ENCODE data around the gene RAB24. TPM values are rescaled to one million over a fixed set of nuclear protein-coding genes. Genes with fewer than 3 reads are reported as not detected.

The RAB24 gene
- total RNA-seq, 4 donors from 2014 or later: 52.2 to 98.5 (median 73.7) TPM

DNA sequence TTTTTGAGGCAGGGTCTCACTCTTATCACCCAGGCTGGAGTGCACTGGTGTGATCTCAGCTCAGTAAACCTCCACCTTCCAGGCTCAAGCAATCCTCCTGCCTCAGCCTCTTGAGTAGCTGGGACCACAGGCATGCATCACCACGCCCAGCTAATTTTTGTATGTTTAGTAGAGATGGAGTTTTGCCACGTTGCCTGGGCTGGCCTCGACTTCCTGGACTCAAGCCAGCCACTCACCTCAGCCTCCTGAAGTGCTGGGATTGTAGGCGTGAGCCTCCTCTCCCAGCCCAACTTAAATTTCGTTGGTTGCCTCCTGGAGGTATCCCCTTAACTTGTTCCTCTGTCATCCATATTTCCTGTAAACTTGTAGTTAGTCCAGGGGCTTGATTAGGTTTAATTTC is 47.2 kb downstream of the RAB24 start:
- intact Hi-C loops (cut with DNase I; ENCODE audit: low total_unique reads): no loop called here
- no peak for DNase-seq (ENCODE audit: low spot score in 2 of 2)
- 44 to 47% methylated on average over 5 of the region's 5 CpGs for WGBS, 2 donors
- H3K4me3 ChIP-seq (ENCODE audit: low read depth, poor library complexity, severe bottlenecking): no peak overlapping the region
- no peak for TF ChIP-seq POLR2A (IDR thresholded peaks at IDR 0.05)
- TF ChIP-seq, protein P1, sequence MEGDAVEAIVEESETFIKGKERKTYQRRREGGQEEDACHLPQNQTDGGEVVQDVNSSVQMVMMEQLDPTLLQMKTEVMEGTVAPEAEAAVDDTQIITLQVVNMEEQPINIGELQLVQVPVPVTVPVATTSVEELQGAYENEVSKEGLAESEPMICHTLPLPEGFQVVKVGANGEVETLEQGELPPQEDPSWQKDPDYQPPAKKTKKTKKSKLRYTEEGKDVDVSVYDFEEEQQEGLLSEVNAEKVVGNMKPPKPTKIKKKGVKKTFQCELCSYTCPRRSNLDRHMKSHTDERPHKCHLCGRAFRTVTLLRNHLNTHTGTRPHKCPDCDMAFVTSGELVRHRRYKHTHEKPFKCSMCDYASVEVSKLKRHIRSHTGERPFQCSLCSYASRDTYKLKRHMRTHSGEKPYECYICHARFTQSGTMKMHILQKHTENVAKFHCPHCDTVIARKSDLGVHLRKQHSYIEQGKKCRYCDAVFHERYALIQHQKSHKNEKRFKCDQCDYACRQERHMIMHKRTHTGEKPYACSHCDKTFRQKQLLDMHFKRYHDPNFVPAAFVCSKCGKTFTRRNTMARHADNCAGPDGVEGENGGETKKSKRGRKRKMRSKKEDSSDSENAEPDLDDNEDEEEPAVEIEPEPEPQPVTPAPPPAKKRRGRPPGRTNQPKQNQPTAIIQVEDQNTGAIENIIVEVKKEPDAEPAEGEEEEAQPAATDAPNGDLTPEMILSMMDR (IDR thresholded peaks at IDR 0.05): no peak

DNA sequence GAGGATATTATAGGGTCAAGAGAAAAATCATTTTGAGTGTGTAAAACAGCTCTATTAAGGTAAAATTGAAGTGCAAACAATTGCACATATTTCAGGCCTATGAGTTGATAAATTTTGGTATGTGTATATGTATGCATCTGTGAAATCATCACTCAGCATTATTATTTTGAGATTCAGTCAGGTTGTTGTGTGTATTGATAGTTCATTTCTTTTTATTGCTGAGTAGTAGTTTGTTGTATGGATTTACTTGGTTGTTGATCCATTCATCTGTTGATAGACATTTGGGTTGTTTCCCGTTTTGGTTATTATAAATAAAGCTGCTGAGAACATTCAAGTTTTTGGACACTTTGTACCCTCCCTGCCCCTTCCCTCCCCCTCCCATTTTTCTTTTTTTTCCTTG is 50.3 kb downstream of the RAB24 start:
- WGBS, 2 donors: 83 to 85% methylated on average over 1 of the region's 1 CpG
- H3K4me3 ChIP-seq (ENCODE audit: low read depth, poor library complexity, severe bottlenecking): no peak overlapping the region
- intact Hi-C loops (cut with DNase I; ENCODE audit: low total_unique reads): no loop called here

More for the DNA sequence above, 50.3 kb downstream of the RAB24 start:
- TF ChIP-seq, protein P1 (IDR thresholded peaks at IDR 0.05): no peak
- no peak for TF ChIP-seq POLR2A (IDR thresholded peaks at IDR 0.05)
- DNase-seq (ENCODE audit: low spot score in 2 of 2): no peak

Other genes with a start within 250 kb of the RAB24 start
- 1 to 10 TPM in 2 of 4 donors, under 1 TPM in 2; 0.13 to 8.0 (median 1.1) TPM for gene FGFR4, start 216.8 kb downstream of the RAB24 start, total RNA-seq
- 10 to 100 TPM; 25.1 to 36.8 (median 34.2) TPM for gene NSD1, start 169.9 kb downstream of the RAB24 start, total RNA-seq
- 100 to 1,000 TPM in 2 of 4 donors, 10 to 100 TPM in 2; 60.7 to 122 (median 96.7) TPM for gene PRELID1, start 80 bp upstream of the RAB24 start, total RNA-seq
- gene MXD3, start 8.2 kb upstream of the RAB24 start, total RNA-seq: 10 to 100 TPM in 2 of 4 donors, 1 to 10 TPM in 2; 4.9 to 19.8 (median 13.2) TPM
- 100 to 1,000 TPM; 139 to 191 (median 166) TPM for gene LMAN2, start 47.9 kb upstream of the RAB24 start, total RNA-seq
- gene RGS14, start 54.2 kb upstream of the RAB24 start, total RNA-seq: 10 to 100 TPM; 28.6 to 38.3 (median 37.2) TPM
- gene SLC34A1, start 80.7 kb upstream of the RAB24 start, total RNA-seq: under 1 TPM in 2 of 4 donors, not detected in 2; 0.12 to 0.39 TPM
- gene PFN3, start 96.9 kb upstream of the RAB24 start, total RNA-seq: not detected
- gene F12, start 105.8 kb upstream of the RAB24 start, total RNA-seq: 10 to 100 TPM in 2 of 4 donors, 1 to 10 TPM in 2; 1.9 to 14.5 (median 10.1) TPM
- 10 to 100 TPM; 29.5 to 56.7 (median 38.1) TPM for gene GRK6, start 123.0 kb upstream of the RAB24 start, total RNA-seq
- gene PRR7, start 143.1 kb upstream of the RAB24 start, total RNA-seq: 10 to 100 TPM in 1 of 4 donors, 1 to 10 TPM in 3; 5.4 to 10.2 (median 8.0) TPM
- gene DBN1, start 169.9 kb upstream of the RAB24 start, total RNA-seq: 10 to 100 TPM; 14.0 to 65.5 (median 27.6) TPM
- 10 to 100 TPM; 11.8 to 31.7 (median 23.5) TPM for gene PDLIM7, start 193.9 kb upstream of the RAB24 start, total RNA-seq
- gene DOK3, start 206.1 kb upstream of the RAB24 start, total RNA-seq: 1 to 10 TPM; 1.5 to 4.0 (median 2.0) TPM
- 100 to 1,000 TPM in 1 of 4 donors, 10 to 100 TPM in 3; 70.7 to 108 (median 88.6) TPM for gene DDX41, start 213.2 kb upstream of the RAB24 start, total RNA-seq